Measurements from ENCODE around the gene ZNF780A.
"Not testable (repeated sequence)": the region's sequence is repeated elsewhere in the genome, so short reads cannot be mapped to it uniquely, and the experiment has no call there.

ZNF780A gene

DNA sequence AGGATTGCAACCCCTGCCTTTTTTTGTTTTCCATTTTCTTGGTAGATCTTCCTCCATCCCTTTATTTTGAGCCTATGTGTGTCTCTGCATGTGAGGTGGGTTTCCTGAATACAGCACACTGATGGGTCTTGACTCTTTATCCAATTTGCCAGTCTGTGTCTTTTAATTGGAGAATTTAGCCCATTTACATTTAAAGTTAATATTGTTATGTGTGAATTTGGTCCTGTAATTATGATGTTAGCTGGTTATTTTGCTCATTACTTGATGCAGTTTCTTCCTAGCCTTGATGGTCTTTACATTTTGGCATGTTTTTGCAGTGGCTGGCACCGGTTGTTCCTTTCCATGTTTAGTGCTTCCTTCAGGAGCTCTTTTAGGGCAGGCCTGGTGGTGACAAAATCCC lies 49.0 kb downstream of the ZNF780A start:
- H2BK12ac ChIP-seq (ENCODE audit: low read length); H3K4me3 ChIP-seq (ENCODE audit: low read depth, low read length); H3K4me2 ChIP-seq (ENCODE audit: low read length); H2BK120ac ChIP-seq (ENCODE audit: insufficient read depth, low read length, poor library complexity); DNase-seq; H3K18ac ChIP-seq (ENCODE audit: low read length); H2AFZ ChIP-seq (ENCODE audit: insufficient read depth, low read length, poor library complexity); H3K4me1 ChIP-seq (ENCODE audit: control insufficient read depth in 1 of 2, insufficient read depth in 2 of 2, low read length in 2 of 2); H4K8ac ChIP-seq (ENCODE audit: low read depth, low read length); H3K9ac ChIP-seq (ENCODE audit: low read length); H4K12ac ChIP-seq (ENCODE audit: low read depth, low read length); H3K14ac ChIP-seq (ENCODE audit: low read length); H2AK5ac ChIP-seq (ENCODE audit: low read length); H3K79me1 ChIP-seq (ENCODE audit: low read length); H3K4ac ChIP-seq (ENCODE audit: low read depth, low read length); H3K27me3 ChIP-seq (ENCODE audit: insufficient read depth, low read length); H3K27ac ChIP-seq (ENCODE audit: low read depth, low read length); H4K91ac ChIP-seq (ENCODE audit: low read depth, low read length); H3K9me3 ChIP-seq (ENCODE audit: insufficient read depth, low read depth, low read length); H3K23ac ChIP-seq (ENCODE audit: low read length); H2BK5ac ChIP-seq (ENCODE audit: low read depth, low read length, poor library complexity); H3K79me2 ChIP-seq (ENCODE audit: control insufficient read depth, insufficient read depth, low read length, poor library complexity): not testable (repeated sequence)
- no CpG with 5 or more reads among the region's 1 CpG for WGBS (ENCODE audit: extremely low coverage, insufficient coverage, insufficient read length)
- H3K36me3 ChIP-seq (ENCODE audit: control insufficient read depth in 1 of 2, insufficient read depth in 2 of 2, low read length in 2 of 2), result peaks cover 10 to 14% of the 10 kb centered on the region in 2 experiments

DNA sequence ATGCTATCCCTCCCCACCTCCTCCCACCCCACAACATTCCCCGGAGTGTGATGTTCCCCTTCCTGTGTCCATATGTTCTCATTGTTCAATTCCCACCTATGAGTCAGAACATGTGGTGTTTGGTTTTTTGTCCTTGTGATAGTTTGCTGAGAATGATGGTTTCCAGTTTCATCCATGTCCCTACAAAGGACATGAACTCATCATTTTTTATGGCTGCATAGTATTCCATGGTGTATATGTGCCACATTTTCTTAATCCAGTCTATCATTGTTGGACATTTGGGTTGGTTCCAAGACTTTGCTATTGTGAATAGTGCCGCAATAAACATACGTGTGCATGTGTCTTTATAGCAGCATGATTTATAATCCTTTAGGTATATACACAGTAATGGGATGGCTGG lies 52.7 kb downstream of the ZNF780A start:
- not testable (repeated sequence) for H4K91ac ChIP-seq (ENCODE audit: low read depth, low read length); H3K27me3 ChIP-seq (ENCODE audit: insufficient read depth, low read length); H3K23ac ChIP-seq (ENCODE audit: low read length); H4K12ac ChIP-seq (ENCODE audit: low read depth, low read length); H2BK5ac ChIP-seq (ENCODE audit: low read depth, low read length, poor library complexity); H3K4me3 ChIP-seq (ENCODE audit: low read depth, low read length); DNase-seq; H3K18ac ChIP-seq (ENCODE audit: low read length); H2BK12ac ChIP-seq (ENCODE audit: low read length); H2AFZ ChIP-seq (ENCODE audit: insufficient read depth, low read length, poor library complexity); H2AK5ac ChIP-seq (ENCODE audit: low read length); H3K4me2 ChIP-seq (ENCODE audit: low read length); H3K9me3 ChIP-seq (ENCODE audit: insufficient read depth, low read depth, low read length); H3K79me1 ChIP-seq (ENCODE audit: low read length); H3K79me2 ChIP-seq (ENCODE audit: control insufficient read depth, insufficient read depth, low read length, poor library complexity); H3K9ac ChIP-seq (ENCODE audit: low read length); H4K8ac ChIP-seq (ENCODE audit: low read depth, low read length); H3K36me3 ChIP-seq (ENCODE audit: control insufficient read depth in 1 of 2, insufficient read depth in 2 of 2, low read length in 2 of 2); H3K4ac ChIP-seq (ENCODE audit: low read depth, low read length); H3K4me1 ChIP-seq (ENCODE audit: control insufficient read depth in 1 of 2, insufficient read depth in 2 of 2, low read length in 2 of 2); H3K14ac ChIP-seq (ENCODE audit: low read length); H2BK120ac ChIP-seq (ENCODE audit: insufficient read depth, low read length, poor library complexity); H3K27ac ChIP-seq (ENCODE audit: low read depth, low read length)
- no CpG with 5 or more reads among the region's 3 CpGs for WGBS (ENCODE audit: extremely low coverage, insufficient coverage, insufficient read length)

DNA sequence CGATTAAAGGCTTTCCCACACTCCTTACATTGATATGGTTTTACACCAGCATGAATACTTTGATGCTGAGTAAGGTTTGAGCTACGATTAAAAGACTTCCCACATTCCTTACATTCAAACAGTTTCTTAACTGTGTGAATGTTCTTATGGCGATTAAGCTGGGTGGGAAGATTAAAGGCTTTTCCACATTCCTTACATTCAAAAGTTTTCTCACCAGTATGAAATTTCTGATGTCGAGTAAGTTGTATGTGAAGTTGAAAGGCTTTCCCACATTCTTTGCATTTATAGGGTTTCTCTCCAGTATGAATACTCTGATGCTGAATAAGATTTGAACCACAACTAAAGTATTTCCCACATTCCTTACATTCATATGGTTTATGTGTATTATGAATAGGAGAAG lies 54.7 kb downstream of the ZNF780A start:
- DNase-seq, result no peak
- no peaks in the 10 kb centered on the region for H3K79me1 ChIP-seq (ENCODE audit: low read length)
- H4K12ac ChIP-seq (ENCODE audit: low read depth, low read length), result no peak overlapping the region
- no CpG with 5 or more reads among the region's 4 CpGs for WGBS (ENCODE audit: extremely low coverage, insufficient coverage, insufficient read length)
- H3K4me2 ChIP-seq (ENCODE audit: low read length), result no peak overlapping the region
- H2BK5ac ChIP-seq (ENCODE audit: low read depth, low read length, poor library complexity), result no peak overlapping the region
- H4K8ac ChIP-seq (ENCODE audit: low read depth, low read length), result no peak overlapping the region
- H4K91ac ChIP-seq (ENCODE audit: low read depth, low read length), result no peak overlapping the region
- no peak overlapping the region for H2BK12ac ChIP-seq (ENCODE audit: low read length)
- no peak overlapping the region for H3K27ac ChIP-seq (ENCODE audit: low read depth, low read length)
- H3K14ac ChIP-seq (ENCODE audit: low read length), result no peak overlapping the region
- H3K36me3 ChIP-seq (ENCODE audit: control insufficient read depth in 1 of 2, insufficient read depth in 2 of 2, low read length in 2 of 2), result peaks cover 2 to 5% of the 10 kb centered on the region in 2 experiments
- no peak overlapping the region for H3K23ac ChIP-seq (ENCODE audit: low read length)
- no peaks in the 10 kb centered on the region for H3K27me3 ChIP-seq (ENCODE audit: insufficient read depth, low read length)
- no peaks in the 10 kb centered on the region for H3K79me2 ChIP-seq (ENCODE audit: control insufficient read depth, insufficient read depth, low read length, poor library complexity)
- no peak overlapping the region for H2BK120ac ChIP-seq (ENCODE audit: insufficient read depth, low read length, poor library complexity)
- no peak overlapping the region for H2AFZ ChIP-seq (ENCODE audit: insufficient read depth, low read length, poor library complexity)
- H3K4me1 ChIP-seq (ENCODE audit: control insufficient read depth in 1 of 2, insufficient read depth in 2 of 2, low read length in 2 of 2), result no peaks in the 10 kb centered on the region
- H3K4me3 ChIP-seq (ENCODE audit: low read depth, low read length), result no peak overlapping the region
- H3K18ac ChIP-seq (ENCODE audit: low read length), result no peak overlapping the region
- H3K4ac ChIP-seq (ENCODE audit: low read depth, low read length), result no peak overlapping the region
- H3K9ac ChIP-seq (ENCODE audit: low read length), result no peak overlapping the region
- H2AK5ac ChIP-seq (ENCODE audit: low read length), result no peak overlapping the region
- peaks cover 6% of the 10 kb centered on the region for H3K9me3 ChIP-seq (ENCODE audit: insufficient read depth, low read depth, low read length)

DNA sequence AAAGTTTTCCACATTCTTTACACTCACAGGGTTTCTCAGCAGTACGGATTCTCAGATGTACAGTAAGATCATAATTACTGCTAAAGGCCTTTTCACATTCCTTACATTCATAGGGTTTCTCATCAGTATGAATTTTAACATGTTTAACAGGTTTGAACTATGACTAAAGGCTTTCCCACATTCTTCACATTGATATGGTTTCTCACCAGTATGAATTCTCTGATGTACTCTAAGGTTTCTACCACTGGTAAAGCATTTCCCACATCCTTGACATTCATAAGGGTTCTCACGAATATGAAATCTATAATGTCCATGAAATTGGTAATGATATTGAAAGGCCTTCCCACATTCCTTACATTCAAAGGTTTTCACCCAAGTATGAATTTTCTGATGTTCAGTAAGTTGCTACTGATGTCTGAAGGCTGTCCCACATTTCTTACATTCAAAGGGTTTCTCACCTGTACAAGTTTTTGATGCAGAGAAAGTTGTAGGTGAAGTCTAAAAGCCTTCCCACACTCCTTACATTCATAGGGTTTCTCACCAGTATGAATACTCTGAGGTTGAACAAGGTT lies 56.7 kb downstream of the ZNF780A start:
- H3K18ac ChIP-seq (ENCODE audit: low read length), result no peak overlapping the region

More for the DNA sequence above, 56.7 kb downstream of the ZNF780A start:
- Histone ChIP-seq H2AFZ (ENCODE audit: insufficient read depth, low read length, poor library complexity) (no peak overlapping the region), H3K14ac (ENCODE audit: low read length) (no peak overlapping the region), H2AK5ac (ENCODE audit: low read length) (no peak overlapping the region), H2BK12ac (ENCODE audit: low read length) (no peak overlapping the region), H2BK5ac (ENCODE audit: low read depth, low read length, poor library complexity) (no peak overlapping the region), H3K79me1 (ENCODE audit: low read length) (no peaks in the 10 kb centered on the region), H3K9me3 (ENCODE audit: insufficient read depth, low read depth, low read length) (peaks cover 8% of the 10 kb centered on the region), H4K8ac (ENCODE audit: low read depth, low read length) (no peak overlapping the region), H3K79me2 (ENCODE audit: control insufficient read depth, insufficient read depth, low read length, poor library complexity) (no peaks in the 10 kb centered on the region), H3K9ac (ENCODE audit: low read length) (no peak overlapping the region), H3K27me3 (ENCODE audit: insufficient read depth, low read length) (no peaks in the 10 kb centered on the region), H3K4me1 (ENCODE audit: control insufficient read depth in 1 of 2, insufficient read depth in 2 of 2, low read length in 2 of 2) (no peaks in the 10 kb centered on the region), H3K23ac (ENCODE audit: low read length) (no peak overlapping the region), H4K91ac (ENCODE audit: low read depth, low read length) (no peak overlapping the region), H2BK120ac (ENCODE audit: insufficient read depth, low read length, poor library complexity) (no peak overlapping the region), H3K36me3 (ENCODE audit: control insufficient read depth in 1 of 2, insufficient read depth in 2 of 2, low read length in 2 of 2) (peaks cover 2 to 5% of the 10 kb centered on the region in 2 experiments), H3K27ac (ENCODE audit: low read depth, low read length) (no peak overlapping the region), H4K12ac (ENCODE audit: low read depth, low read length) (no peak overlapping the region), H3K4me2 (ENCODE audit: low read length) (no peak overlapping the region), H3K4ac (ENCODE audit: low read depth, low read length) (no peak overlapping the region), H3K4me3 (ENCODE audit: low read depth, low read length) (no peak overlapping the region)
- peak in 1 of 2 donors; percentile 70 for DNase-seq
- no CpG with 5 or more reads among the region's 2 CpGs for WGBS (ENCODE audit: extremely low coverage, insufficient coverage, insufficient read length)
